T-helper 1 cell treated with Interleukin-12 subunit alpha and Interleukin-12 subunit beta and Interleukin-4 antibody, amounts not matched to agents 30 ng/mL and 1 ng/mL, for 36 hours (primary cell): ENCODE measurements around the gene RARRES2. TPM values are rescaled to one million over a fixed set of nuclear protein-coding genes. Genes with fewer than 3 reads are reported as not detected.

Source experiments
- intact Hi-C: fragments of 100-400 bp; cut with micrococcal nuclease; formaldehyde crosslinking; loops from one replicate; pipeline ENCODE4 v1.15.1; 2024
- total RNA-seq: library from RNA; stranded (reverse); gene quantifications from 2 replicates; pipeline ENCODE4 v1.2.3, GENCODE V29; 2022

Gene RARRES2
- total RNA-seq, 1 donor from 2014 or later, result not detected

GRCh38 chr7:150365194-150365593 is 23.8 kb upstream of the RARRES2 start:
- intact Hi-C loops, result no loop called here

- intact Hi-C loops, result no loop called here
These were observed 22.4 kb upstream of the RARRES2 start for GRCh38 chr7:150363872-150364271.

DNA sequence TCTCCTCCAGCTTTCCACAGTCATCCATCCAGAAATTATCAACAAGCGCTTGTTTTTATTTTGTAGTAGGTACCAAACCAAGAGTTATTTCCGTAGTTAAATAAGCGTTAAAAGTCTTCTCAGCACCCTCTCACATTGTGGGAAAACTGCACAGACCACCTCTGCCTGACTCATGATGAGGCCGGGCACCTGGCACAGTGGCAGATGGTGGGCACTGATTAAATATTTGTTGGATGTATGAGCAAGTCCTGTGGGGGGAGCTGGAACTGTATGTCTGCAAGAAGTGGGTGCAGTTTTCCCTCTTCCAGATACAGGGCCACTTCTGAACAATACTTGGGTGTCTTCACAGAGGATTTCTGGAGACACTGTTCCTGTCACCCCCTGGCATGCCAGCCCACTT is 21.9 kb upstream of the RARRES2 start:
- intact Hi-C loops, result no loop called here

- intact Hi-C loops, result no loop called here
These were observed 20.6 kb upstream of the RARRES2 start for GRCh38 chr7:150361807-150362621.

DNA sequence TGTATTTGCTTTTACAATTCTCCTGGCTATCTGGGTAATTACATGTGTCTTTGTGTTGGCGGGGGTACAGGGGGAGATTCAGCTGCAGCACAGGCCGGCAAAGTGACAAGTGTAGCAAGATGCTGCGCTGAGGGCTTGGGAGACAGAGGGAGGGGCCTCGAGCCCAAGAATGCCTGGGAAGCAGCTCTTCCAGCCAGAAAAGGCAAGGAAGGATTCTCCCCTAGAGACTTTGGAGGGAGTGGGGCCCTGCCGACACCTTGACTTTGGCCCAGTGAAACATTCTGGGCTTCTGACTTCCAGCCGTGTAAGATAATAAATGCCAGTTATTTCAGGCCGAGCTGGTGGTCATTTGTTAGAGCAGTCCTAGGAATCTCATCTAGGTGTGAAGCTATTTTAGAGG is 20.0 kb upstream of the RARRES2 start:
- intact Hi-C loops, result no loop called here

DNA sequence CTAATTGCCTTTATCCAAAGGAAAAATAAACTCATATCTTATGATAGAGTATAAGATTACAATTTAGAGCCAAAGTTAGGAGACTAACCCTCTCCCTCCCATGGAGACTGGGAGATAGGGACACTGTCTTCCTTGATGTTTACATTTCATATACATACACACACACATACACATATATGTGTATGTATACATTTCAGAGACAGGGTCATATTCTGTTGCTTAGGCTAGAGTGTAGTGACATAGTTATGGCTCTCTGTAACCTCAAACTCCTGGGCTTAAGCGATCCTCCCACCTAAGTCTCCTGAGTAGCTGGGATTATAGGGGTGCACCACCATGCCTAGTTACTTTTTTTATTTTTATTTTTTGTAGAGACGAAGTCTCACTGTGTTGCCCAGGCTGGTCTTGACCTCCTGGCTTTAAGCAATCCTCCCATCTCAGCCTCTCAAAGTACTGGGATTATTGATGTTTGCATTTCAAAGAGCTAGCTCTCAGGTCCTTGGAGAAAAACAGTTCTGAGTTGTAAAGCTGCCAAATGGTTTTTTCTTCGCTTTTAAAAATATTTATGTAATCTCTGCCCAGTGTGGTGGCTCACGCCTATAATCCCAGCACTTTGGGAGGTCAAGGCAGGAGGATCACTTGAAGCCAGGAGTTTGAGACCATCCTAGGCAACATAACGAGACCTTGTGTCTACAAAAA is 19.1 kb upstream of the RARRES2 start:
- intact Hi-C loops, result no loop called here

GRCh38 chr7:150359622-150360362 is 18.4 kb upstream of the RARRES2 start:
- intact Hi-C loops, result loop anchor here (5.0 kb wide), 1 partner anchor 208 kb away; the partner anchor contains the start of gene GIMAP4

DNA sequence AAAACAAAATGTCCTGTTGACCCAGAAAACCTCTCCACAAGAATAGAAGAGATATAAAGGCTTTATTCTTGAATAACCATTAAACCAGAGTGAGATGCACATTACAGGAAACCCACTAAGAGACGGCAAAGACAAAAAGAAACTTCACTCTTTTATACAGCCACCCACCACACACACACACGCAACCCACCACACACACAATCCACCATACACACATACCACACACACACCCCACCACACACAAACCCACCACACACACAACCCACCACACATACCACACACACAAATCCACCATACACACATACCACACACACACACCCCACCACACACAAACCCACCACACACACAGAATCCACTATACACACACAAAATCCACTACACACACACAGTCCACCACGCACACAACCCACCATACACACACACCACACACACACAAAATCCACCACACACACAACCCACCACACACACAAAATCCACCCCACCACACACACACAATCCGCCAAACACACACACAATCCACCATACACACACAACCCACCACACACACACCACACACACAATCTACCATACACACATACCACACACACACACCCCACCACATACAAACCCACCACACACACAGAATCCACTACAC is 17.7 kb upstream of the RARRES2 start:
- intact Hi-C loops, result loop anchor here (5.0 kb wide), 1 partner anchor 208 kb away; the partner anchor contains the start of gene GIMAP4

GRCh38 chr7:150358433-150358832 is 17.0 kb upstream of the RARRES2 start:
- intact Hi-C loops, result loop anchor here (5.0 kb wide), 1 partner anchor 209 kb away; the partner anchor contains the start of gene GIMAP4

GRCh38 chr7:150357771-150358427 is 16.5 kb upstream of the RARRES2 start:
- intact Hi-C loops, result loop anchor here (1.0 to 5.0 kb wide), 6 partner anchors 10 to 209 kb away; partner anchors contain the start of genes GIMAP4, GIMAP7, REPIN1 and ZNF775

GRCh38 chr7:150357270-150357669 is 15.8 kb upstream of the RARRES2 start:
- intact Hi-C loops, result loop anchor here (1.0 to 5.0 kb wide), 6 partner anchors 11 to 210 kb away; partner anchors contain the start of genes GIMAP4, GIMAP7, REPIN1 and ZNF775

DNA sequence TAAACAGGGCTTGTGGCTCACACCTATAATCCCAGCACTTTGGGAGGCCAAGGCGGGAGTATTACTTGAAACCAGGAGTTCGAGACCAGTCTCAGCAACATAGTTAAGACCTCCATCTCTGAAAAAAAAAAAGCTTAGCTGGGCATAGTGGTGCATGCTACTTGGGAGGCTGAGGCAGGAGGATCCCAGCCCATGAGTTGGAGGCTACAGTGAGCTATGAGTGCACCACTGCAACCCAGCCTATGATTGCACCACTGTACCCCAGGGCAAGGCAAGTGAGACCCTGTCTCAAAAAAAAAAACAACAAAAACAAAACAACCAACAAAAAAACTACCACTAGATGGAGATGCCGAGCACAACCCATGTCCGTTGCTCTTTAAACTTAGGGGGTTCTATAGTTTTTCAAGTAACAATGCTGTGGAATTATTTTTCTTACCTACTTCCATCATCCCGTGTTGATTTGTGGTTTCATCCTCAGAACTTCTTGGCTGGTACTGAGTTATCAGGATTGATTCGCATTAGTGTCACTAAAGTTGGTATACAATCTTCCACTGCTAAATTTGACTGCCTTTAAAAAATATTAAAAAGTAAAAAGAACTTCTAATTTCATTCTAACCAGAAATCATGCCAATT is 15.0 kb upstream of the RARRES2 start:
- intact Hi-C loops, result loop anchor here (1.0 to 5.0 kb wide), 6 partner anchors 35 to 401 kb away; partner anchors contain the start of genes GIMAP4 and GIMAP7

DNA sequence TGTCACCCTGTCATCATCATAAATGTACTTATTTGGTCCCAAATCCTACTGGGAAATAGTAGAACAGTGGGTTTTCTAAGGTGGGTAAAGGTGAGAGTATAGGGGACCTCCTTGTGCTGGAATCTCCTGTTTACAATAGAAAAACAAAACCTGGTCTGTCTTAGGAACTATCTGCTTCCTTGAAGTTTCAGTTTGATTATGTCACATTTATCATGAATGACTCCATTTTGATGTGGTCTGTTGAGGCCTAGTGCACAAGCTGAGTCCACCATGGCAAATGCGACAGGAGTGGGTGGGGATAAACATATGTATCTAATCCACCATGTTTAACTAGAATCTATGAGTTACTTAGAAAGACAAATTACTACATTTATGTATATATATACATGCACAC is 14.2 kb upstream of the RARRES2 start:
- intact Hi-C loops, result loop anchor here (1.0 to 5.0 kb wide), 6 partner anchors 34 to 402 kb away; partner anchors contain the start of genes GIMAP4 and GIMAP7

DNA sequence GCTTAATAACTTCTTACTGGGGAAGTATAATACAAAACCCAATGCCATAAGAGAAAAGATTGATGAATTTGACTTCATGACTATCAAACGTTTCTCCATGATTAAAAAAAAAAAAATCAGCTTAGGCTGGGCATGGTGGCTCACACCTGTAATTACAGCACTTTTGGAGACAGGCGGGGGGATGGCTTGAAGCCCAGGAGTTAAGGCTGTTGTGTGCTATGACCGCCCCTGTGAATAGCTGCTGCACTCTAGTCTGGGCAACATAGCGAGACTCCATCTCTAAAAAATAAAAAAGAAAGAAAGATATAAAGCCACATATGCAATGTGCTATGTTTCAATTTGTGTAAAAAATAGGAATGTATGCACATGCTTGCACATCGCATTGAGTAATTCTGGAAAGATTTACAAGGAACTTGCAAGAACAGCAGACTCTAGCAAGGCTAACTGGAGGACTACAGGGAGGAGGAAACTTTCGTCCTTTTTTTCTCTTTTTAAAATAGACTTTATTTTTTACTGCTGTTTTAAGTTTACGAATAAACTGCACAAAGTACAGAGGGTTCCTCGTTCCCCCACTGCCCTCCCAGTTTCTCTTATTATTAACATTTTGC is 10.3 kb upstream of the RARRES2 start:
- intact Hi-C loops, result no loop called here

DNA sequence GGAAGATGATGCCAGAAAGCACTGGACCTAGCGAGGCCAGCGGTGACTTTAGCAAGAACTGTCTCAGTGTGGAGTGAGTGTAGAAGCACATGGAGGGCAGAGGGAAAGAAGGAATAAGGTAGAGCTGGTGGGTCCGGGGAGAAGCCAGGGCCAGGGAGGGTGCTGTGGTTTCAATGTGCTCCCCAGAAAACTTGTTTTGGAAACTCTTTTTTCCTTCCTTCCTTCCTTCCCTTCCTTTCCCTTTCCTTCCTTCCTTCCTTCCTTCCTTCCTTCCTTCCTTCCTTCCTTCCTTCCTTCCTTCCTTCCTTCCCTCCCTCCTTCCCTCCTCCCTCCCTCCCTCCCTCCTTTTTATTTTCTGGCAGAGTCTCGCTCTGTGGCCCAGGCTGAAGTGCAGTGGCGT is 5.5 kb upstream of the RARRES2 start:
- intact Hi-C loops, result no loop called here

DNA sequence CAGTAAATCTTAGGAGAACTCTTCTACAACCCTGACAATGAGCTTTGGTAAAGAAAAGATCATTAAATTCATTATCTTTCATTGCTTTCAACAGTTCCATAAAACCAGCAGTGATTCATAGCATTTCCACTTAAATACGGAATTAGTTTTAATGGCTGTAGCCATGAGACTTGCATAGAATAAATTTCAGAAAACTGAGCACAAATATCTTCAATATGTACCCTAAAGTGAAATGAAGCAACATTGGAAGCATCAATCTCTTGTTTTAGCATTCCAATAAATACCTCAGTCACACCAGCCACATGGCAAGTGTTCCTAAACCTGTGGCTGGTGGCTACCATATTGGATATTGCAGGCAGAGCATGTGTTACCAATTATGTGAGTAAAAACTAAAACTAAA is 3.6 kb upstream of the RARRES2 start:
- intact Hi-C loops, result no loop called here

GRCh38 chr7:150344299-150344698 is 2.9 kb upstream of the RARRES2 start:
- intact Hi-C loops, result no loop called here

GRCh38 chr7:150343225-150343624 is 1.8 kb upstream of the RARRES2 start:
- intact Hi-C loops, result no loop called here

DNA sequence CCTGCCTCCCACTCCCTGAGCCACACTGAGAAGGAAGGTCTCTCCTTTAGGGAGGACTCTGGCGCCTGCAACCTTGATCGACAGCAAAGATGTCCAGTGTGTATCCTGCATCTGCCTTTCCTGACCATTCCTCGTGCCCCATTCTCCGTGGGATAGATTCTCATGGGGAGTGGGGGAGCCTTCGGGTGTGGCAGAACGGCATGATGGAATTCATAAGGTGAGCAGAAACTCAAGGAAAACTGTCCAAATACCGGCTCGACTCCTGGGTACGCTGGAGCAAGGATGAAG is 636 bp upstream of the RARRES2 start:
- intact Hi-C loops, result no loop called here

GRCh38 chr7:150340875-150341262 is 560 bp downstream of the RARRES2 start:
- intact Hi-C loops, result no loop called here
